ENCODE results near the gene TRIM69.

DNA sequence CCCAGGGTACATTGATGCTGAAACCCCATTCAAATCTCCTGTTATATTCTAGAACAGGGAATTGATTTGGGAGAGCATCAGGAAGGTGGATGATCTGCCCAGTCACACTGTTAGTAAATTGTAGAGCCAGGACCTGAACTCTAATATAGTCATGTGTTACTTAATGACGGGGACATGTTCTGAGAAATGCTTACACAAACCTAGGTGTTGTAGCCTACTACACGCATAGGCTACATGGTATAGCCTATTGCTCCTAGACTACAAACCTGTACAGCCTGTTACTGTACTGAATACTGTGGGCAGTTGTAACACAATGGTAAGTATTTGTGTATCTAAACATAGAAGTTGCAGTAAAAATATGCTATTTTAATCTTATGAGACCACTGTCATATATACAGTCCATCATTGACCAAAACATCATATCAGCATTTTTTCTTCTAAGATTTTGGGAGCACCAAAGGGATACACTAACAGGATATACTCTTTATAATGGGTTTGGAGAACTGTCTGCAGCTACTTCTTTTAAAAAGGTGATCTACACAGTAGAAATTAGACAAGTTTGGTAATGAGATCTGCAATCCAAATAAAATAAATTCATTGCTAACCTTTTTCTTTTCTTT is 19.2 kb upstream of the TRIM69 start:
- TF ChIP-seq TAF1 (IDR thresholded peaks at IDR 0.05; ENCODE audit: borderline replicate concordance, insufficient read depth, low read length) (no peak), POLR2AphosphoS5 (IDR thresholded peaks at IDR 0.05; ENCODE audit: low read depth, low read length) (no peak)

Measured in PFSK-1 (cell line).